ENCODE data around the gene WDR87.
"Not testable (repeated sequence)": the region's sequence is repeated elsewhere in the genome, so short reads cannot be mapped to it uniquely, and the experiment has no call there.

WDR87 gene

GRCh38 chr19:37874784-37875183, 31.6 kb downstream of the WDR87 start:
- no peak for DNase-seq

DNA sequence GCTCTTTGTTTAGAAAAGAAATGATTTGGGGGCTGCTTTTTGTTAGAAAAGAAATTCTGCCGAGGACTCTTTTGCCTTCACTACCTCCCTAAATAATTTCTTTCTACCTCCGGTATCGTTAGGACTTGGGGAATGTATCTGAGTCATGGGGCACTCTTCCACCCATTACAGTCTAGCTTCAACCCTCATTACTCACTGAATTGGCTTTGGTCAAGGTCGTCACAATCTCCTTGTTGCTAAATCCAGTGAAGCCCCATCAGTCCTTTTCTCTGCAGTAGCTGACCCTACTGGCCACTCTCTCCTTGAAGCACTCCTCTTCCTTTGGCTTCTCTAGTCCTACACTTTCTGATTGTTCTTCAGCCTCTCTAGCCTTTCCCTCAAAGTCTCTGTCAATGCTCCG, 34.0 kb downstream of the WDR87 start:
- no peak for DNase-seq

- no peak for DNase-seq
Observed at GRCh38 chr19:37869766-37870340, 36.5 kb downstream of the WDR87 start.

DNA sequence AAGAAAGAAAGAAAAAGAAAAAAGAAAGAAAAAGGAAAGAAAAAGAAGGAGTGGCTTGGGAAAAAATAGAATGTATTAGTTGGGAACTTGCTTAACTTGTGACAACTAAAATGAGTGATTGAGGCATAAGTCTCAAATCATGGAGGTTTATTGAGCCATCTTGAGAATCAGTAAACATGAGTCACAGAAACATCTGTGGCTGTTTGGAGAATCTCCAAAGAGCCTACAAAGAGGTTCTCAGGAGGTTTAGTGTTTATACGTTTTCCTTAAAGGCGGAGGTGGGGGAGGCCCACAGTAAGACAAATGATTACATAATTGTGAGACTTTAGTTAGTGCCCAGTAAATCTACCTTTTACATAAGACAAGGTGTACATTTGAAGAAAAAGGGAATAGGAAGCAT, 38.6 kb downstream of the WDR87 start:
- no peak for DNase-seq

DNA sequence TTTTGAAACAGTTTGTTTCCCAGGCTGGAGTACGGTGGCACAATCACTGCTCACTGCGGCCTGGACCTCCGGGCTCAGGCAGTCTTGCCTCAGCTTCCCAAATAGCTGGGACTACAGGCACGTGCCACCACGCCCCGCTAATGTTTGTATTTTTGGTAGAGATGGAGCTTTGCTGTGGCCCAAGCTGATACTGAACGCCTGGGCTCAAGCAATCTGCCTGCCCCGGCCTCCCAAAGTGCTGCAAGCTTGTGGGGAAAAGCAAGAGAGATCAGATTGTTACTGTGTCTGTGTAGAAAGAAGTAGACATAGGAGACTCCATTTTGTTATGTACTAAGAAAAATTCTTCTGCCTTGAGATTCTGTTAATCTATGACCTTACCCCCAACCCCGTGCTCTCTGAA, 40.5 kb downstream of the WDR87 start:
- DNase-seq = not testable (repeated sequence)

GRCh38 chr19:37864501-37864900, 41.9 kb downstream of the WDR87 start:
- DNase-seq = no peak

GRCh38 chr19:37855098-37855497, 51.3 kb downstream of the WDR87 start:
- DNase-seq = no peak

DNA sequence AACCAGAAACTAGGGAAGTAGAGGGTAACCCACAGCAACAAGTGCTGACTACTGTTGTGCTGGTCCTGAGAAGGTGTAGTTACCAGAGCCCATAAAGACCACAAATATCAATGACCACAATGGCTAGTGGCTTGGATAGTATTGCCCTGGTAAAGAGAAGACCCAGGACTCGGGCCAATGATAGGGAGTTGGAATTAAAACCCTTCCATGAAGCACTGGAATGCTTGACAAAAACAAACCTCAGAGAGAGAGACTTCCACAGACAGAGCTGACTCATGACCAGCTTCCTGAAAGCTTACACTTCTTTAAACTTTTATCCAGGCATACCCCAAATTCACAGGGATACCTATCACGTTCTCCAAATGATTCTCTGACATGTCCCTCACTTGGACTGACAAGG, 60.5 kb downstream of the WDR87 start:
- DNase-seq = no peak
